HUES6 (cell line): ENCODE data around the gene GMIP.

Source experiments
- H3K27ac ChIP-seq: 2 replicates; pipeline ENCODE4 v1.7.0; 2013; ENCODE audit warnings: low read depth, mild to moderate bottlenecking, low read length, inconsistent platforms
- H3K27me3 ChIP-seq: 2 replicates; pipeline ENCODE4 v1.6.1; 2013; ENCODE audit warnings: low read length; ENCODE audit not compliant: control insufficient read depth, insufficient read depth
- H3K36me3 ChIP-seq: 2 replicates; pipeline ENCODE4 v1.6.1; 2013; ENCODE audit warnings: low read length; ENCODE audit not compliant: control insufficient read depth, insufficient read depth
- H3K4me1 ChIP-seq: 2 replicates; pipeline ENCODE4 v1.6.1; 2013; ENCODE audit warnings: low read length; ENCODE audit not compliant: control insufficient read depth, insufficient read depth
- H3K4me3 ChIP-seq: 2 replicates; pipeline ENCODE4 v1.5.1; 2013; ENCODE audit warnings: low read depth, low read length
- H3K9ac ChIP-seq: one replicate; pipeline ENCODE4 v1.6.1; 2013; ENCODE audit warnings: mild to moderate bottlenecking, low read length
- H3K9me3 ChIP-seq: 2 replicates; pipeline ENCODE4 v1.6.1; 2013; ENCODE audit warnings: low read depth, low read length; ENCODE audit not compliant: control insufficient read depth, insufficient read depth

Gene GMIP

DNA sequence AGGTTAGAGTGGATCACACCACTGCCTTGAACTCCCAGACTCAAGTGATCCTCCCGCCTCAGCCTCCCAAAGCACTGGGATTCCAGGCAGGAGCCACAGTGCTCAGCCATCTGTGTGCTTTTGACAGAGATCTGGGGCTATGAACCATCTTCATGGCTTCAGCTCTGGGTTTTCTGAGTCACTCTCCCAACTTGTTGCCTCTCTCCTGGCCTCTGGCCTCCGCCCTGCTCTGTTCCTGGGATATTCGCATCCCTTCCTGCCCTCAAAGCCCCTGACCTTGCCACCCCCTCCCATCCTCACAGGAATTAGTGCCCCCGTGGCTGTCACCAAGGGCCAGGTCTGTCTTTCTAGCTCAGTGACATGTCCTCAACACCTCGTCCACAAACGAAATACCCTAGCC, 5.7 kb upstream of the GMIP start:
- Histone ChIP-seq H3K9me3 (no peaks in the 10 kb centered on the region), H3K9ac (no peak overlapping the region), H3K4me3 (no peak overlapping the region), H3K27ac (no peak overlapping the region), H3K4me1 (no peaks in the 10 kb centered on the region), H3K36me3 (peaks cover 96% of the 10 kb centered on the region), H3K27me3 (no peaks in the 10 kb centered on the region)

DNA sequence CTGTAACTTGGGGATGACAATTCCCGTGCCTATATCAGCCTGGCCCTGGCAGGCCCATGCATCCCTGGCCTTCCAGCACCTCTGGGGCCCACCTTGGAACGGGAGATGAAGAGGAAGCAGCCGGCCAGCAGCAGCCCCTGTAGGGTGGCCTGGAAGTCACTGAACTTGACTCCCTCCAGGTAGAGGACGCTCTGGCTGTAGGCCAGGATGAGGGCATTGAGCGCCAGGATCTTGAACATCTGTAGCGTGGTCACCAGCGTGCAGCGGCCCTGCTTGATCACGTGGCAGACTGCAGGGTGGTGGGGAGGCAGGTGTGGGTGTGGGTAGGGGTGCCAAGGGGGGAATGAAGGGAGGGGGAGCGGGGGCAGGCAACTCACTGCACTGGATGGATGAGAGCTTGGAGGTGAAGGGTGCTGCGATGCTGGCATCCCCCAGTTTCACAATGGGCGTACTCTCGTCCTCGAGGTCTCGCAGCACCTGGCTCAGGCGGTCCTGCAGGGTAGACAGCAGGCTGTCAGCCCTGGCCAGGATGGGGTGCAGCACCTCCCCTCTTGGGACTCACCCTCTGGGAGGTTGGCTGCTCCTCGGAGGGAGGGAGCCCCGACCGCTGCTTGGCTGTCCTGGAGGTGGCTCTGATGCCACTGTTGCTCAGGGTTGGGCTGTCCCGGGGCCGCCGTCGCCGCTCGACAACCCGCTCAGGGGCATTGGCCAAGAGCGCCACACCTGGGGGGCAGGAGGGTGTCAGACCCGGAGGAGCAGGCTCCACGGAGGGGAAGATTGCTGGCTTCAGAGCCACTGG, 3.8 kb upstream of the GMIP start:
- Histone ChIP-seq H3K4me1 (no peaks in the 10 kb centered on the region), H3K9me3 (no peaks in the 10 kb centered on the region), H3K27ac (no peak overlapping the region), H3K27me3 (no peaks in the 10 kb centered on the region), H3K36me3 (peaks cover 80% of the 10 kb centered on the region), H3K9ac (no peak overlapping the region), H3K4me3 (no peak overlapping the region)

DNA sequence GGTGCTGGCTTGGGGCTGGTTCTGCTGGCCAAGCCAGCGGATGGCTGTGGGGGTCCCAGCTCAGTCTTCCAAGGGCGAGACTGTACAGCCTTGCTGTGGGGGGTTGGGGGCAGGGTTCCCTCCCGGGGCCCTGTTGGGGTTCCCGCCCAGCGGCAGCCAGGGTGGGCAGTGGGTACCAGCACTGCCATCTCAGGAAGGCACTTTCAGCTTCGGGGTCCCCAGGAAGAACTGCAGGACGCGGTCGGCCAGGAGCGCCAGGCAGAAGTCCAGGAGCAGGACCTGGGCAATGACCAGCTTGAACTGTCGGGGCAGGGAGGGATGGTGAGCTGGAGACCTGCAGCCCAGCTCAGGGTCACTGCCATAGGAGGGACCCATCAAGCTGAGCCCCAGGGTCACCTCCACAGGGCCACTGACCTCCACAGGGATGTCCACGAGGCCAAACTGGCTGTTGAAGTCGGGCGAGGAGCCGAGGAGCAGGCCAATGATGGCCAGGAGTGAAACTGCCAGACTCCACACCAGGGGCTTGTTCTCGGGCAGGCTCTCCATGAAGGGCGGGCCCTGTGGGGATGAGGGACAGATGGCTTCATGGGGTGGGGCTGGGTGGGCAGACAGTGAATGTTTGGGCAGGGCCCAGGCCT, 1.9 kb upstream of the GMIP start:
- Histone ChIP-seq H3K36me3 (peaks cover 61% of the 10 kb centered on the region), H3K4me3 (no peak overlapping the region), H3K4me1 (no peaks in the 10 kb centered on the region), H3K27ac (no peak overlapping the region), H3K9me3 (no peaks in the 10 kb centered on the region), H3K9ac (no peak overlapping the region), H3K27me3 (no peaks in the 10 kb centered on the region)

DNA sequence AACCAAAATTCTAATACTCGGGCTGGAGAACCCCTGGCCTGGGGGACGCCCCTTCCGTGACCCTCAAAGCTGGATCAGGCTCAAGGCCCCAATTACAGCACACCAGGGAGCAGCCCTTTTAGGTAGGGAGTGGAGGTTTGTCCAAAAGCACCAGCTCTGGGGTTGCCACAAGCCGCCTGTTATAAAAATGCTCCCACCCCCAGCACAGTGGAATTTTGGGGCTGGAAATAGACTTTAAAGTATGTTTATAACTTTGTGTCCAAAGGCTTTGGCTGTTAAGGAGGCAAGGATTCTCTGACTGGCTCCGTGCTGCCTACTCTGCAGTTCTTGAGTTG, 564 bp upstream of the GMIP start:
- no peak overlapping the region for H3K9ac ChIP-seq
- H3K4me1 ChIP-seq, result no peaks in the 10 kb centered on the region
- peak overlapping the region; percentile 90; the same call in 1 of the 2 replicates for H3K4me3 ChIP-seq
- no peak overlapping the region for H3K27ac ChIP-seq
- H3K27me3 ChIP-seq, result no peaks in the 10 kb centered on the region
- no peaks in the 10 kb centered on the region for H3K9me3 ChIP-seq
- H3K36me3 ChIP-seq, result peaks cover 53% of the 10 kb centered on the region

DNA sequence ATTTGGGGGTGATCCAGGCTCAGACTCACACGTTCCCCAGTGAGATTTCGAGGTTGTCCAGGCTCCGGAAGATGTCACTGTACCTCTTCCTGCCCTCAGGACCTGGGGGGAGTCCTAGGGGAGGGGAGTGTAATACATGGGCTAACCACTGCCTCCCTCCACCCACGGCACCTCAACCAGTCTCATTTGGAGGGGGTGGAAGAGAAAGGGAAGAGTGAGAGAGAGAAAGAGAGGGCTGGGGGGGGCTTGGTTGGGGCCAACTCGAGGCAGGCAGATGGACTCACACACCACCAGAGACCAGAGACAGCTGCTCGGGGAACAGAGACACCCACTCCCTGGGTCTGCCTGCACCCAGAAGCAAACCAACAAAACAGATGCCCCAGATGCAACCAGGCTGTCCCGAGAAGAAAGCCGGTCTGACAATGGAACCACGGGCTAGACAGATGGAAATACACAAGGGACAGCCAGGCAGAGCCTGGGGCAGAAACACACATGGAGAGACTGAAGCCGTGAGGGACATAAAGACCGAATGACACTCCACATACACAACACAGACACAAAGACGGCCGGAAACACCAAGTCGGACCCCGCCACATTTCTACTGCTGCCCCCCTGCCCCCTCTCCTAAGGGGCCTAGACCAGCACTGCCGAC, 825 bp downstream of the GMIP start:
- Histone ChIP-seq H3K36me3 (peaks cover 41% of the 10 kb centered on the region), H3K27ac (no peak overlapping the region), H3K27me3 (no peaks in the 10 kb centered on the region), H3K4me3 (peak overlapping the region; percentile 90), H3K9ac (peak overlapping the region; percentile 65), H3K9me3 (no peaks in the 10 kb centered on the region), H3K4me1 (peaks cover 2% of the 10 kb centered on the region; the same call in 1 of the 2 replicates)

DNA sequence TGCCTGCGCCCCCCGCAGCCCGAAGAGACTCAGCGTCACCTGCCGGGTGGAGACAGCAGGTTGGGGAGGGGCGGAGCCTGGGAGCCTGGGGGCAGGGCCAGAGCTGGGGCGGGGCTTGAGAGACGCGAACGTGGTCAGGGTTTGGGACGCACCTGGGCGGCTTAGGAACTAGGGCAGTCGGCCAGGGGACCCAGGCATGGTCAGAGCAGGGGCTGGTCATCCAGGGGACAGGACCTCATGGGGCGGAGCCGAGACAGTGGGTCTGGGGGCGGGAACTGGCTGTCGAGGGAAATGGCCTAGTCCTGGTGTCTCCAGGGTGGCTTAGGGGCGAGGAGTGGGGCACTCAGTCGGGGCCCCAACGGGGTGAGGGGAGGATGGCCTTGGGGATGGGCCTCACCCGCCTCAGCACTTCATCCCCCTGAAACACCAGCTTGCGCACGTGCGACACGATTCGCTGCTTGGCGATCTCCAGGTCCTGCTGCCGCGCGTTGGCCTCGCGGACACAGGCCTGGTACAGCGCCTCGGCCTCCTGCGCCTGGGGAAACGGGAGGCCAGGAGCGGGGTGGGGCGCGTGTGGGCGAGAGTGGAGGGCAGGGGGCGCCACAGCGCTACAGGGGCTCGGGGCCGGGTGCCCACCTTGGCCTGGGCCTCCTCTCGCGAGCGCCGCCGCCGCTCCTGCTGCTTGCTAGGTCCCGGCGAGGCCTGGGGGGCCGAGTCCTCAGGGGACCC, 5.8 kb downstream of the GMIP start:
- no peaks in the 10 kb centered on the region for H3K27me3 ChIP-seq
- H3K27ac ChIP-seq, result no peak overlapping the region
- H3K4me1 ChIP-seq, result peaks cover 4% of the 10 kb centered on the region; the same call in 1 of the 2 replicates
- H3K4me3 ChIP-seq, result peak overlapping the region; percentile 30
- no peak overlapping the region for H3K9ac ChIP-seq
- H3K36me3 ChIP-seq, result peaks cover 32% of the 10 kb centered on the region
- H3K9me3 ChIP-seq, result no peaks in the 10 kb centered on the region

DNA sequence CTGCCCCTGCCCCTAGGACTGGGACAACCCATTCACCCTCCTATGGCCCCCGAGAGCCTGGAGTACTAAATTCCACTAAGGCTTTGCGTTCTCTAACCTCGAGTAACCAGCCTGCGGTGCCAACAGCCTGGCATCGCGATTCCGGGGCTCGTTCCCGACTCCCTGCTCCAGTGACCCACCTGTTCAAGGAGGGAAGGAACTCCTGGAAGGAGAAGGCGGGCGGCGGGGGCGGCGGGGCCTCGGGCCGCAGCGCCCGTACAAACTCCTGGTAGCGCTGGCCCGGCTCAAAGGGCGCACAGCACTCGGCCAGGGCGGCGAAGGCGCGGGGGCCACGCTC, 6.3 kb downstream of the GMIP start:
- H3K27me3 ChIP-seq, result no peaks in the 10 kb centered on the region
- H3K4me3 ChIP-seq, result peak overlapping the region; percentile 30
- peaks cover 4% of the 10 kb centered on the region; the same call in 1 of the 2 replicates for H3K4me1 ChIP-seq
- H3K36me3 ChIP-seq, result peaks cover 32% of the 10 kb centered on the region
- no peaks in the 10 kb centered on the region for H3K9me3 ChIP-seq
- no peak overlapping the region for H3K27ac ChIP-seq
- H3K9ac ChIP-seq, result no peak overlapping the region

DNA sequence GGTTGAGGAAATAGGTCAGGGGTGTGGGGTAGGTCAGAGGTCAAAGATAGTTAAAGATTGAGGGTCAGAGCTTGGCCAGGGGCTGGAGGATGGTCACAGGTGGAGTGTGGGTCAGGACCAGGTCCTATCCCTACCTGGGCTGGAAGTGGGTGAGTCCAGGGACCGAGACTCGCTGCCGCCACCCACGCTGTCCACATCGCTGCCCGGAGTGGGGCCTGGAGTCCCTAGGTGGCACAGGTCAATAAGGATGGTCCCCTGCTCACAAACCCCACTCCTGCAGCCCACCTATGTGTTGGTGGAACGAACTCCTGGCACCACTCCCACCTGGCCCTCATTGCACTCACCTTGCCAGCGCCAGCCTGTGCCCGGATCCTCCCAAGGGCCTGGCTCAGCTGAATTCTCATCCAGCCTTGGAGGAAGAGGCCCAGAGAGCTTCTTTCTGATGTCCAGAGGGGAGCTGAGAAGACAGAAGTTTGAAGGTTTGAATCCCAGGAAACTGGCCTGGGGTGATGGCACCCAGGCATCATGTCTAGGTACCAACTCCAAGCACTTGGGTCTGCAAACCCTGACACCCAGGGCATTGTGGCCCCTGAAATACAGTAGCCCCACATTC, 6.8 kb downstream of the GMIP start:
- Histone ChIP-seq H3K4me1 (peaks cover 4% of the 10 kb centered on the region; the same call in 1 of the 2 replicates), H3K36me3 (peaks cover 32% of the 10 kb centered on the region), H3K27me3 (no peaks in the 10 kb centered on the region), H3K9ac (no peak overlapping the region), H3K27ac (no peak overlapping the region), H3K9me3 (no peaks in the 10 kb centered on the region), H3K4me3 (peak overlapping the region; percentile 30; the same call in 1 of the 2 replicates)

DNA sequence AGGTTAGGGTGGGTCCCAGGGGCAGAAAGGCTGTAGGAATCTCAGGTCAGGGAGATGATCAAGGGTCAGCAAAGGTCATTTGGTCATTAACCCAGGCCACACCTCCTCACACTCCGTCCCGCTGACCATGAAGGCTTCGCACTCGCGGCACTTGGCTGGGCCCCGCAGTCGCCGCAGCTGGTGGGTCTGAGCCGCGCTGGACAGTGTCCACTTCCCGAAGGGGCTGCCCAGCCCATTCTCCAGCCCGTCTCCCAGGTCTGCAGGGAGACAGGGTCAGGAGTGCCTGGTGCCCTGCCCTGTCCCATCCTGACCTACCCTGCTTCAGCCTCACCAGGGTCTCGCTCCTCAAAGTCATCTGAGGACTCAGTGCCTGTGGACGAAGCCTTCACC, 8.1 kb downstream of the GMIP start:
- H3K27ac ChIP-seq, result no peak overlapping the region
- H3K4me3 ChIP-seq, result no peak overlapping the region
- H3K9me3 ChIP-seq, result no peaks in the 10 kb centered on the region
- peaks cover 4% of the 10 kb centered on the region; the same call in 1 of the 2 replicates for H3K4me1 ChIP-seq
- H3K9ac ChIP-seq, result no peak overlapping the region
- peaks cover 37% of the 10 kb centered on the region for H3K36me3 ChIP-seq
- no peaks in the 10 kb centered on the region for H3K27me3 ChIP-seq

DNA sequence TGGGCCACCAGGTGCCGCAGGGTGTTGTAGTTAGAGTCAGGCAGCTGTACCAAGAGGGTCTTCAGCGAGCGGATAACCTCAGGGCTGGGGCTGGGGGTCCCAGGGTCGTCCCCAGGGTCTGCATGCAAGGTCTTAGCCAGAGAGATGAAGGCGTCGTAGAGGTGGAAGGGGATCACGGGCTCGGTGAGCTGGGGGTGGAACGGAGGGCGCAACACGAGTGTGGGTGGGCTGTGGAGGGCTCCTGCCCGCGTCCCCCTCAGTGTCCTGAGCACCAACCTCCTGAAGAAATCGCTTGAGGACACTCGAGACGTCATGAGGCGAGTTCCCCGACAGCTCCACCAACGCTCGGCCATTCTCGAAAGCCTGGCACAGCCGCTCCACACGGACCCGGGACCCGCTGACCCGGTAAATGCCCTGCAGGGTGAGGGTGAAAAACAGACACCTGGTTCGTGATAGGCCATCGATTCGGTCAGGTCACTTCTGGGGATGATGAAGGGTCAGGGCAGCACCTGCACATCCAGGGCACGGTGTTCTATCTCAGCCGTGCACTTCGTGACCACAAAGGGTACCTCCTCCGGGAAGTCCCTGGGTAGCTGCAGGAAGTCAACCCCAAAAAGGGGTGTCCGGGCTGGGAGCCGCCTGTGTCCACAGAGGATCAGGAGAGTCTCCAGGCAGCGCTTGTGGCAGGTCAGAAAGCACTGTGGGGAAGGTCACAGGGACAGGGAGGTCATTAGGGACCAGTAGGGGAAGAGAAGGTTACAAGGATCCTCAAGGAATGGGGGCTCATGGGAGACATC, 8.7 kb downstream of the GMIP start:
- Histone ChIP-seq H3K36me3 (peaks cover 33% of the 10 kb centered on the region), H3K27ac (no peak overlapping the region), H3K27me3 (no peaks in the 10 kb centered on the region)

More for the DNA sequence above, 8.7 kb downstream of the GMIP start:
- H3K9me3 ChIP-seq, result no peaks in the 10 kb centered on the region
- H3K4me3 ChIP-seq, result no peak overlapping the region
- no peak overlapping the region for H3K9ac ChIP-seq
- H3K4me1 ChIP-seq, result peaks cover 4% of the 10 kb centered on the region; the same call in 1 of the 2 replicates
